ENCODE data around the gene ADGRE1.

The ADGRE1 gene

DNA sequence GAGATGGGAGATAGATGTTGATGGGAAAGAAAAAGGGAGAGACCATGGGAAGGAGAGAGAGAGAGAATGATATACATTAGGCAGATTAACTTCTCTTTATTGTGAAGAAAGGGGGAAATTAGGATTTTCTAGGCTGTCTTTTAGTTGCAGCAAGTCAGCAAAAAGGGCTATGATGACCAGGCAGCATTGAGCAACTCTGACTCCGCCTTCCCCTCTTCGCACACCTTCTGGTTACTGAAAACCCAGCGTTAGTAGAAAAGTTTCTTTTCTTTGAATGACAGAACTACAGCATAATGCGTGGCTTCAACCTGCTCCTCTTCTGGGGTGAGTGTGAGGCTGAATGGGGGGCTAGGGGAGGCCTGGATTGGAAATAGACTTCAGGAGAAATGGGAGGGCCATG is at the start of gene ADGRE1:
Gene ADGRE1 (plus strand): TSS at position 264 of the 400 bp plus-strand sequence. CDS start 30 bp downstream, at position 294.
- H3K4me3 ChIP-seq (ENCODE audit: low read depth, low read length): no peak within 1 kb of the TSS
- TF ChIP-seq, protein P1, sequence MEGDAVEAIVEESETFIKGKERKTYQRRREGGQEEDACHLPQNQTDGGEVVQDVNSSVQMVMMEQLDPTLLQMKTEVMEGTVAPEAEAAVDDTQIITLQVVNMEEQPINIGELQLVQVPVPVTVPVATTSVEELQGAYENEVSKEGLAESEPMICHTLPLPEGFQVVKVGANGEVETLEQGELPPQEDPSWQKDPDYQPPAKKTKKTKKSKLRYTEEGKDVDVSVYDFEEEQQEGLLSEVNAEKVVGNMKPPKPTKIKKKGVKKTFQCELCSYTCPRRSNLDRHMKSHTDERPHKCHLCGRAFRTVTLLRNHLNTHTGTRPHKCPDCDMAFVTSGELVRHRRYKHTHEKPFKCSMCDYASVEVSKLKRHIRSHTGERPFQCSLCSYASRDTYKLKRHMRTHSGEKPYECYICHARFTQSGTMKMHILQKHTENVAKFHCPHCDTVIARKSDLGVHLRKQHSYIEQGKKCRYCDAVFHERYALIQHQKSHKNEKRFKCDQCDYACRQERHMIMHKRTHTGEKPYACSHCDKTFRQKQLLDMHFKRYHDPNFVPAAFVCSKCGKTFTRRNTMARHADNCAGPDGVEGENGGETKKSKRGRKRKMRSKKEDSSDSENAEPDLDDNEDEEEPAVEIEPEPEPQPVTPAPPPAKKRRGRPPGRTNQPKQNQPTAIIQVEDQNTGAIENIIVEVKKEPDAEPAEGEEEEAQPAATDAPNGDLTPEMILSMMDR (IDR thresholded peaks at IDR 0.05; ENCODE audit: low read depth, low read length): no peak

DNA sequence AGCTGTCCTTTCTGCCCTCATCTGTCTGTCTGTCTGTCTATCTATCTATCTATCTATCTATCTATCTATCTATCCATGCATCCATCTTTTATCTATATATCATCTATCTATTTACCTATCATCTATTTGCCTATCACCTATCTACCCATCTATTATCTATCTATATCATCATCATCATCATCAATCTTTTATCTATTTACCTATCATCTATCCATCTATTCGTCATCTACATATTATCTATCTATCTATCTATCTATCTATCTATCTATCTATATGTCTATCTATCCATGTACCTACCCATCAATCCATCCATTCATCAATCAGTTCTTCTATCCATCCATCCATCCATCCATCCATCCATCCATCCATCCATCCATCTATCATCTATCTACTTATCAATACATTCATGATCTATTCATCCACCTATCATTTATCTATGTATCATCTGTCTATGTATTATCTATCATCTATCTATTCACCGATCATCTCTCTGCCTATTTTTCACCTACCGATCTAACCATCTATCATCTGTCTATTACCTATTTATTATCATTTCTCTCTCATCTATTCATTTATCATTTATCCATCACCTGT is 49.2 kb upstream of the ADGRE1 start:
- TF ChIP-seq, protein P1 (IDR thresholded peaks at IDR 0.05; ENCODE audit: low read depth, low read length): no peak

DNA sequence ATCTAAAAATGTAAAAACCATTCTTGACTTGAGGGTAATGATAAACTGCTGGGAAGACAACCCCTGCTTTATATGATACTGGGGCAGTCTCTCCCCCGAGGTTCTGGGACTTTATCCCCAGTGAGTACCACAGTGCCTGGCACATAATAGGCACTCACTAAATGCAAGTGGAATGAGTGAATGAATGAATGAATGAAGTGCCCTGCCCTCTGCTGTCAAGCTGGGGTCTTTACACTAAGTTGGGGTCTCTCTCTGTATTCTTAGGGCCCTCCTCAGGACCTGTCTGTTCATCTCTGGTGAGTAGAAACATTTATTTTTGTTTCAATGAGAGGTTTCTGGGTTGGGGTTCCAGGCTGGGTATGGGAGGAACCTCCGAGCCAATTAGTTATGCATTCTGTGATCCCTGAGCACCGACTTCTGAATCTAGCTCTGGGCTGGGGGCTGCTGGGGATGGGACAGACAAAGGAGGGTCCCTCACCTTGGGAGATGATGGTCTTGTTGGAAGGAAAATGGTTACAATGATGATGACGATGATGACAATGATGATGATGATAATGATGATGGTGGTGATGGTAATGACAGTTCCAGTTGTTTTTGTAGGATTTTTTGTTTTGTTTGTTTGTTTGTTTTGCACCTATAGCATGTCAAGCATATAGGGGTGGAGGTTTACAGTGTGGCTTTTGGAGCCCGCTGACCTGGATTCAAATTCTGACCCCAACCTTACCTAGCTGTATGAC is 44.3 kb upstream of the ADGRE1 start:
- TF ChIP-seq, protein P1 (IDR thresholded peaks at IDR 0.05; ENCODE audit: low read depth, low read length): no peak
- no peak overlapping the region for H3K4me3 ChIP-seq (ENCODE audit: low read depth, low read length)

More for the DNA sequence above, 49.2 kb upstream of the ADGRE1 start:
- H3K4me3 ChIP-seq (ENCODE audit: low read depth, low read length): no peak overlapping the region

GRCh38 chr19:6847828-6848200 is 39.6 kb upstream of the ADGRE1 start:
- TF ChIP-seq, protein P1 (IDR thresholded peaks at IDR 0.05; ENCODE audit: low read depth, low read length): no peak
- no peak overlapping the region for H3K4me3 ChIP-seq (ENCODE audit: low read depth, low read length)

DNA sequence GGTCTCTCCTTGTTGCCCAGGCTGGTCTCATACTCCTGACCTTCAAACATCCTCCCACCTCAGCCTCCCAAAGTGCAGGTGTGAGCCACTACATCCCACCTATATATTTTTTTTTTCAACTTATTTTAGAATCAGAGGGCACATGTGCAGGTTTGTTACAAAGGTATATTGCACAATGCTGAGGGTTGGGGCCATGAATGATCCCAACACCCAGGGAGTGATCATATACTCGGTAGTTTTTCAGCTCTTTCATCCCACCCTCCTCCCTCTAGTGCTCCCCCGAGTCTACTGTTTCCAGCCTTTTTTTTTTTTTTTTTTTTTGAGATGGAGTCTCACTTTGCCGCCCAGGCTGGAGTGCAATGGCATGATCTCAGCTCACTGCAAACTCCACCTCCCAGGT is 38.4 kb upstream of the ADGRE1 start:
- no peak overlapping the region for H3K4me3 ChIP-seq (ENCODE audit: low read depth, low read length)
- TF ChIP-seq, protein P1 (IDR thresholded peaks at IDR 0.05; ENCODE audit: low read depth, low read length): no peak

DNA sequence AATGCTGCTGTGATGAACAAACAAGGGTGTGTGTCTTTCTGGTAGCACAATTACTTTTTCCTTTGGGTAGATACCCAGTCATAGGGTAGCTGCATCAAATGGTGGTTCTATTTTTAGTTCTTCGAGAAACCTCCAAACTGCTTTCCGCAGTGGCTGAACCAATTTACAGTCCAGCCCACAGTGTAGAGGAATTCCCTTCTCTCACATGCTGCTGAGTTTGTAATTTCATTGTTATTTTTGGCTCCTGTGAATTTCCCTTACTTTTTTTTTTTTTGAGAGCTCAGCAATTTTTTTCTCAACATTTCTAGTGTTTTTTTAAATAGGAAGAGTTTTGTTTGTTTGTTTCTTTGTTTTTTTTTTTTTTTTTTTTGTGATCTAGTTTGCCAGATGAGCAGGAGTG is 37.5 kb upstream of the ADGRE1 start:
- H3K4me3 ChIP-seq (ENCODE audit: low read depth, low read length): no peak overlapping the region
- TF ChIP-seq, protein P1 (IDR thresholded peaks at IDR 0.05; ENCODE audit: low read depth, low read length): no peak

GRCh38 chr19:6851359-6851758 is 36.0 kb upstream of the ADGRE1 start:
- H3K4me3 ChIP-seq (ENCODE audit: low read depth, low read length): no peak overlapping the region
- TF ChIP-seq, protein P1 (IDR thresholded peaks at IDR 0.05; ENCODE audit: low read depth, low read length): no peak
